ENCODE results near the gene CFDP1.
"Not testable (repeated sequence)": the region's sequence is repeated elsewhere in the genome, so short reads cannot be mapped to it uniquely, and the experiment has no call there.

CFDP1 gene

GRCh38 chr16:75279305-75279704 lies 154.0 kb downstream of the CFDP1 start:
- peak; percentile 58; the same call in 2 of the 3 replicates for ATAC-seq (ENCODE audit: insufficient read depth, low read depth)

GRCh38 chr16:75273054-75273925 lies 160.0 kb downstream of the CFDP1 start:
- TF ChIP-seq EZH2 (IDR thresholded peaks at IDR 0.05; ENCODE audit: borderline replicate concordance, low read depth, low read length, severe bottlenecking) (no peak), CTCF (IDR thresholded peaks at IDR 0.05; ENCODE audit: borderline replicate concordance, extremely low read depth, low read length, poor library complexity, severe bottlenecking) (no peak)
- Histone ChIP-seq H3K36me3 (ENCODE audit: insufficient read depth, low read length) (no peaks in the 10 kb centered on the region), H3K27ac (ENCODE audit: low read length) (no peak overlapping the region), H3K9ac (ENCODE audit: low read depth, low read length) (no peak overlapping the region), H3K4me1 (ENCODE audit: insufficient read depth, low read length) (no peaks in the 10 kb centered on the region), H3K27me3 (ENCODE audit: insufficient read depth, low read length, poor library complexity) (peaks cover under 1% of the 10 kb centered on the region), H3K9me3 (ENCODE audit: insufficient read depth, low read length, severe bottlenecking) (no peaks in the 10 kb centered on the region), H3K4me3 (ENCODE audit: low read depth in 1 of 2, low read length in 2 of 2) (no peak overlapping the region), H3K4me2 (ENCODE audit: insufficient read depth, low read length) (no peak overlapping the region), H3K79me2 (ENCODE audit: insufficient read depth, low read length) (no peaks in the 10 kb centered on the region), H4K20me1 (ENCODE audit: insufficient read depth, low read length) (no peaks in the 10 kb centered on the region; the same call in 1 of the 2 replicates), H2AFZ (ENCODE audit: low read depth, low read length) (no peak overlapping the region)
- no peak for ATAC-seq (ENCODE audit: insufficient read depth, low read depth)
- DNase-seq: no peak

More at GRCh38 chr16:75279305-75279704, 154.0 kb downstream of the CFDP1 start:
- Histone ChIP-seq H3K79me2 (ENCODE audit: insufficient read depth, low read length) (no peaks in the 10 kb centered on the region), H3K27ac (ENCODE audit: low read length) (no peak overlapping the region), H2AFZ (ENCODE audit: low read depth, low read length) (no peak overlapping the region), H4K20me1 (ENCODE audit: insufficient read depth, low read length) (peaks cover 10% of the 10 kb centered on the region; the same call in 1 of the 2 replicates), H3K36me3 (ENCODE audit: insufficient read depth, low read length) (no peaks in the 10 kb centered on the region), H3K9me3 (ENCODE audit: insufficient read depth, low read length, severe bottlenecking) (no peaks in the 10 kb centered on the region), H3K4me1 (ENCODE audit: insufficient read depth, low read length) (no peaks in the 10 kb centered on the region), H3K4me3 (ENCODE audit: low read depth in 1 of 2, low read length in 2 of 2) (no peak overlapping the region), H3K27me3 (ENCODE audit: insufficient read depth, low read length, poor library complexity) (peaks cover 7% of the 10 kb centered on the region), H3K9ac (ENCODE audit: low read depth, low read length) (no peak overlapping the region), H3K4me2 (ENCODE audit: insufficient read depth, low read length) (no peak overlapping the region)
- TF ChIP-seq EZH2 (IDR thresholded peaks at IDR 0.05; ENCODE audit: borderline replicate concordance, low read depth, low read length, severe bottlenecking): no peak
- no peak for TF ChIP-seq CTCF (IDR thresholded peaks at IDR 0.05; ENCODE audit: borderline replicate concordance, extremely low read depth, low read length, poor library complexity, severe bottlenecking)
- no peak for DNase-seq

- H3K4me3 ChIP-seq (ENCODE audit: low read depth in 1 of 2, low read length in 2 of 2); ATAC-seq (ENCODE audit: insufficient read depth, low read depth); H3K9me3 ChIP-seq (ENCODE audit: insufficient read depth, low read length, severe bottlenecking); H3K27ac ChIP-seq (ENCODE audit: low read length); DNase-seq; H3K4me2 ChIP-seq (ENCODE audit: insufficient read depth, low read length); H3K9ac ChIP-seq (ENCODE audit: low read depth, low read length); H2AFZ ChIP-seq (ENCODE audit: low read depth, low read length); H3K27me3 ChIP-seq (ENCODE audit: insufficient read depth, low read length, poor library complexity); H3K79me2 ChIP-seq (ENCODE audit: insufficient read depth, low read length); H4K20me1 ChIP-seq (ENCODE audit: insufficient read depth, low read length); H3K36me3 ChIP-seq (ENCODE audit: insufficient read depth, low read length); H3K4me1 ChIP-seq (ENCODE audit: insufficient read depth, low read length): not testable (repeated sequence)
Measured at GRCh38 chr16:75272629-75273028, 160.7 kb downstream of the CFDP1 start.

- ATAC-seq (ENCODE audit: insufficient read depth, low read depth) (no peak), DNase-seq (no peak)
- no peaks in the 10 kb centered on the region for H3K4me1 ChIP-seq (ENCODE audit: insufficient read depth, low read length)
- H3K4me3 ChIP-seq (ENCODE audit: low read depth in 1 of 2, low read length in 2 of 2): no peak overlapping the region
- TF ChIP-seq EZH2 (IDR thresholded peaks at IDR 0.05; ENCODE audit: borderline replicate concordance, low read depth, low read length, severe bottlenecking) (no peak), CTCF (IDR thresholded peaks at IDR 0.05; ENCODE audit: borderline replicate concordance, extremely low read depth, low read length, poor library complexity, severe bottlenecking) (no peak)
- no peaks in the 10 kb centered on the region for H3K9me3 ChIP-seq (ENCODE audit: insufficient read depth, low read length, severe bottlenecking)
- H2AFZ ChIP-seq (ENCODE audit: low read depth, low read length): no peak overlapping the region
- no peaks in the 10 kb centered on the region for H3K79me2 ChIP-seq (ENCODE audit: insufficient read depth, low read length)
- peaks cover 4% of the 10 kb centered on the region; the same call in 1 of the 2 replicates for H4K20me1 ChIP-seq (ENCODE audit: insufficient read depth, low read length)
- H3K36me3 ChIP-seq (ENCODE audit: insufficient read depth, low read length): no peaks in the 10 kb centered on the region
- H3K4me2 ChIP-seq (ENCODE audit: insufficient read depth, low read length): no peak overlapping the region
- H3K27me3 ChIP-seq (ENCODE audit: insufficient read depth, low read length, poor library complexity): peaks cover 3% of the 10 kb centered on the region
- no peak overlapping the region for H3K27ac ChIP-seq (ENCODE audit: low read length)
- H3K9ac ChIP-seq (ENCODE audit: low read depth, low read length): no peak overlapping the region
Measured at GRCh38 chr16:75272097-75272551, 161.2 kb downstream of the CFDP1 start.
